K562 (cell line): Measurements from ENCODE around the gene KPNA4. TPM values are rescaled to one million over a fixed set of nuclear protein-coding genes. Genes with fewer than 3 reads are reported as not detected.
A peak's percentile ranks its signal among the peaks of the same experiment; 100 is the strongest.

ENCODE experiments used
- ATAC-seq: fragments of 200-7000 bp; cut with Tn5 transposase; 3 replicates; pipeline ENCODE4 v1.9.1; 2020; ENCODE audit warnings: moderate library complexity
- BruUV-seq: library from RNA; stranded (reverse); fragments of 400-500 nt; replicated peaks from 2 replicates; lab custom pipeline; 2021; lab: Mats Ljungman, UMichigan
- CTCF ChIA-PET: fragments of 300-600 bp; formaldehyde crosslinking; extraction: SDS; loops from one replicate; lab custom pipeline; 2021; ENCODE audit warnings: low intra/inter-chr PET ratio; lab: Yijun Ruan, JAX
- POLR2A ChIA-PET: fragments of 300-600, 350-650 bp; sonication (Branson Sonifier 250); formaldehyde crosslinking; extraction: SDS; loops from one replicate; lab custom pipeline; 2021; ENCODE audit warnings: antibody characterized with exemption, inconsistent platforms; lab: Yijun Ruan, JAX
- DNase-seq, 4 experiments: peaks; one replicate each; pipeline versions ENCODE4 v3.0.0 to v3.0.0-alpha.2; 2011 to 2018; ENCODE audit warnings: low spot score in 3 of 4, mixed read lengths in 3 of 4; ENCODE audit errors: extremely low read depth in 1 of 4
- FAIRE-seq: peaks from 2 replicates; lab custom pipeline; 2011; peaks lifted over from hg19 to GRCh38; lab: Jason Lieb, UNC
- H2AFZ ChIP-seq: 2 replicates; pipeline ENCODE4 v1.6.0; 2011; ENCODE audit warnings: low read depth, low read length, control low read depth, inconsistent platforms
- H3K27ac ChIP-seq: fragments of 200-600 bp; 3 replicates; pipeline ENCODE4 v1.8.0; 2011; ENCODE audit warnings: low read depth, mild to moderate bottlenecking, control low read depth, inconsistent platforms, low read length, moderate library complexity, mixed read lengths; ENCODE audit errors: extremely low read depth
- H3K27me3 ChIP-seq, 2 experiments: fragments of 300-600 bp in 1 of 2; 2 replicates in 1 of 2; 3 replicates in 1 of 2; pipeline versions ENCODE4 v1.6.0 to v1.8.0; 2011; ENCODE audit warnings: inconsistent platforms in 2 of 2, low read length in 2 of 2, mild to moderate bottlenecking in 1 of 2, mixed read lengths in 1 of 2, moderate library complexity in 1 of 2; ENCODE audit not compliant: control insufficient read depth in 2 of 2, insufficient read depth in 2 of 2
- H3K36me3 ChIP-seq: fragments of 300-600 bp; 3 replicates; pipeline ENCODE4 v1.8.0; 2011; ENCODE audit warnings: mild to moderate bottlenecking, low read length, inconsistent platforms; ENCODE audit not compliant: control insufficient read depth, insufficient read depth
- H3K4me1 ChIP-seq, 2 experiments: fragments of 200-600 bp in 1 of 2; replicated peaks in 1 of 2; 2 replicates in 1 of 2; 3 replicates in 1 of 2; pipeline versions ENCODE4 v1.5.1 to v1.8.0; 2011; ENCODE audit warnings: inconsistent platforms in 2 of 2, low read length in 2 of 2, mild to moderate bottlenecking in 1 of 2, mixed read lengths in 1 of 2, moderate library complexity in 1 of 2; ENCODE audit not compliant: control insufficient read depth in 2 of 2, insufficient read depth in 2 of 2
- H3K4me2 ChIP-seq: 2 replicates; pipeline ENCODE4 v1.6.1; 2011; ENCODE audit warnings: low read length, control low read depth, inconsistent platforms, mixed read lengths; ENCODE audit not compliant: insufficient read depth
- H3K4me3 ChIP-seq: fragments of 200-600 bp; sonication (generic), shearing (Covaris generic); 2 replicates; pipeline ENCODE4 v1.5.1; 2016; ENCODE audit warnings: control low read depth, inconsistent platforms
- H3K79me2 ChIP-seq: fragments of 200-600 bp; 3 replicates; pipeline ENCODE4 v1.8.0; 2011; ENCODE audit warnings: low read length, inconsistent platforms; ENCODE audit not compliant: control insufficient read depth, insufficient read depth
- H3K9ac ChIP-seq, 2 experiments: 2 replicates each; pipeline versions ENCODE4 v1.6.0 to v1.6.1; 2011; ENCODE audit warnings: low read depth in 2 of 2, low read length in 2 of 2, control low read depth in 1 of 2, inconsistent platforms in 1 of 2, mild to moderate bottlenecking in 1 of 2, mixed read lengths in 1 of 2; ENCODE audit not compliant: insufficient read depth in 1 of 2
- H3K9me1 ChIP-seq: one replicate; pipeline ENCODE4 v1.6.0; 2011; ENCODE audit warnings: inconsistent platforms, mild to moderate bottlenecking, low read length, moderate library complexity; ENCODE audit not compliant: control insufficient read depth, insufficient read depth
- H3K9me3 ChIP-seq: replicated peaks from 2 replicates; pipeline ENCODE4 v1.5.1; 2011; ENCODE audit warnings: low read depth, low read length, inconsistent platforms; ENCODE audit not compliant: control insufficient read depth, insufficient read depth
- H4K20me1 ChIP-seq: replicated peaks from 2 replicates; pipeline ENCODE4 v1.6.1; 2011; ENCODE audit warnings: low read length, inconsistent platforms, mixed read lengths; ENCODE audit not compliant: control insufficient read depth, insufficient read depth
- E4F1 ChIP-seq: fragments of 250-450 bp; sonication (Bioruptor Pico); IDR thresholded peaks from 2 replicates; pipeline ENCODE4 v1.5.0; 2021; ENCODE audit warnings: mild to moderate bottlenecking, borderline replicate concordance
- KDM1A ChIP-seq, 2 experiments: fragments of 450-650 bp; IDR thresholded peaks; 2 replicates each; pipeline ENCODE4 v1.6.1; 2016; ENCODE audit warnings: mild to moderate bottlenecking in 2 of 2
- WGBS: fragments of 100-300 bp; shearing (Covaris generic); methylation state at CpG from one replicate; pipeline ENCODE4 v1.1.6; 2016; ENCODE audit warnings: low coverage, mixed read lengths; ENCODE audit not compliant: insufficient coverage; ENCODE audit errors: missing lambda C conversion rate; 5-methylcytosine and 5-hydroxymethylcytosine counted together
- in situ Hi-C: fragments of 300-500 bp; cut with MboI; formaldehyde crosslinking; loops from 4 replicates; pipeline ENCODE4 v1.15.0; 2018; ENCODE audit warnings: inconsistent platforms, mixed read lengths
- intact Hi-C: fragments of 100-400 bp; cut with micrococcal nuclease; formaldehyde crosslinking; loops from 2 replicates; pipeline ENCODE4 v1.14.2; 2022
- polyA plus RNA-seq, 8 experiments: library from polyadenylated mRNA; depleted of rRNA in 4 of 8; stranded (reverse) in 5 of 8; unstranded in 3 of 8; fragments of >200 nt; fragmentation: Nextera tagmentation in 2 of 8; fragmentation: Illumina TruSeq in 1 of 8; extraction: Ambion mirVana in 2 of 8; extraction: Trizol in 1 of 8; gene quantifications; 2 replicates each; pipeline versions ENCODE4 v1.2.1 to v1.2.3, GENCODE V29; 2011 to 2014; ENCODE audit warnings: inconsistent platforms in 1 of 8, missing spikeins in 1 of 8
- total RNA-seq, 7 experiments: library from RNA; depleted of rRNA in 6 of 7; stranded (reverse); fragments of >200 nt in 6 of 7; fragmentation: Illumina TruSeq in 2 of 7; extraction: Trizol in 2 of 7; gene quantifications; 2 replicates each; pipeline versions ENCODE4 v1.2.1 to v1.2.3, GENCODE V29; 2011 to 2021; ENCODE audit warnings: low replicate concordance in 1 of 7

The KPNA4 gene
- total and polyA plus RNA-seq, 9 of the 15 experiments (the other 6 are each of a cell fraction or from before 2014, with no cell fraction given) = 13.9 to 66.6 (median 34.5) TPM

GRCh38 chr3:160545504-160545871 lies 19.9 kb downstream of the KPNA4 start:
- H4K20me1 ChIP-seq = no peaks in the 10 kb centered on the region
- CTCF ChIA-PET = no interaction called here
- peaks cover 100% of the 10 kb centered on the region for H3K79me2 ChIP-seq
- no peak overlapping the region for H3K4me2 ChIP-seq
- H3K27ac ChIP-seq = no peak overlapping the region
- WGBS = 56% methylated on average over 3 of the region's 3 CpGs
- no peaks in the 10 kb centered on the region for H3K4me1 ChIP-seq
- no peak overlapping the region for H3K9ac ChIP-seq
- FAIRE-seq = no peak
- no peaks in the 10 kb centered on the region for H3K9me1 ChIP-seq
- DNase-seq = no peak
- intact Hi-C loops = no loop called here
- ATAC-seq = no peak; the same call in 2 of the 3 replicates
- peaks cover 7% of the 10 kb centered on the region; the same call in 2 of the 3 replicates for H3K36me3 ChIP-seq
- H2AFZ ChIP-seq = no peak overlapping the region
- BruUV-seq = no TSS peak
- TF ChIP-seq KDM1A (IDR thresholded peaks at IDR 0.05) (0 out of 4 replicates have a peak, but pooled peaks of 1 of the 2 experiments have one; percentile 7), E4F1 (no peak)
- POLR2A ChIA-PET = interaction anchor here (0.7 to 1.2 kb wide), 2 partner anchors 13 to 64 kb away, joined by 3 read pairs; no protein-coding TSS in a partner anchor
- 0 out of 2 replicates have a peak, but pooled peaks cover 3% of the 10 kb centered on the region for H3K9me3 ChIP-seq
- H3K4me3 ChIP-seq = no peak overlapping the region
- in situ Hi-C loops = no loop called here
- H3K27me3 ChIP-seq = no peaks in the 10 kb centered on the region
